Testis (tissue), 3 donors: Measurements from ENCODE around the gene CKAP2. TPM values are rescaled to one million over a fixed set of nuclear protein-coding genes. Genes with fewer than 3 reads are reported as not detected.
"Not testable (repeated sequence)": the region's sequence is repeated elsewhere in the genome, so short reads cannot be mapped to it uniquely, and the experiment has no call there.

Experiments used
- DNase-seq: peaks from one replicate; pipeline ENCODE4 v3.0.0-alpha.2; 2019
- H3K27ac ChIP-seq, 2 donors: fragments of 200-600 bp; sonication (generic); one replicate each; pipeline ENCODE4 v1.5.1; 2019
- H3K27me3 ChIP-seq: fragments of 200-600 bp; sonication (generic); one replicate; pipeline ENCODE4 v1.5.1; 2019
- H3K36me3 ChIP-seq: fragments of 200-600 bp; sonication (generic); one replicate; pipeline ENCODE4 v1.5.1; 2017; ENCODE audit warnings: low read depth; ENCODE audit errors: missing control alignments
- H3K4me1 ChIP-seq: fragments of 200-600 bp; sonication (generic); one replicate; pipeline ENCODE4 v1.5.1; 2019
- H3K4me3 ChIP-seq, 2 donors: fragments of 200-600 bp; sonication (generic); one replicate each; pipeline ENCODE4 v1.5.1; 2017 to 2019
- H3K9me3 ChIP-seq: fragments of 200-600 bp; sonication (generic); one replicate; pipeline ENCODE4 v1.5.1; 2017
- POLR2A ChIP-seq: fragments of 450-650 bp; IDR thresholded peaks from one replicate; pipeline ENCODE4 v1.6.1; 2017; ENCODE audit warnings: antibody characterized with exemption, mild to moderate bottlenecking, moderate library complexity
- WGBS, 2 donors: methylation state at CpG; one replicate each; pipeline ENCODE4 v1.1.5; 2018; 5-methylcytosine and 5-hydroxymethylcytosine counted together
- intact Hi-C: fragments of 100-400 bp; cut with DNase I; formaldehyde crosslinking; loops from one replicate; pipeline ENCODE4 v1.15.1; 2023; ENCODE audit warnings: low total_unique reads
- polyA plus RNA-seq: library from polyadenylated mRNA; stranded (reverse); fragments of 350-450 nt; fragmentation: Illumina TruSeq; extraction: RNeasy Lipid Tissue Mini Kit (QIAGEN cat#74804); gene quantifications from one replicate; pipeline ENCODE4 v1.2.3, GENCODE V29; 2014; ENCODE audit warnings: low read depth, low replicate concordance; ENCODE audit not compliant: insufficient read depth
- total RNA-seq, 2 donors: library from RNA; depleted of rRNA; stranded (reverse); fragments of >200 nt; gene quantifications; one replicate each; pipeline ENCODE4 v1.2.3, GENCODE V29; 2016
- TF ChIP-seq, protein P1 (sequence below), 3 experiments: fragments of 450-650 bp in 2 of 3; fragments of 200-600 bp in 1 of 3; sonication (generic) in 1 of 3; IDR thresholded peaks; one replicate each; pipeline ENCODE4 v1.5.1; 2016 to 2019; ENCODE audit warnings: antibody characterized with exemption in 3 of 3, mild to moderate bottlenecking in 2 of 3, moderate library complexity in 1 of 3

The CKAP2 gene
- total and polyA plus RNA-seq, 3 donors from 2014 or later, result 27.0 to 43.2 (median 33.8) TPM

DNA sequence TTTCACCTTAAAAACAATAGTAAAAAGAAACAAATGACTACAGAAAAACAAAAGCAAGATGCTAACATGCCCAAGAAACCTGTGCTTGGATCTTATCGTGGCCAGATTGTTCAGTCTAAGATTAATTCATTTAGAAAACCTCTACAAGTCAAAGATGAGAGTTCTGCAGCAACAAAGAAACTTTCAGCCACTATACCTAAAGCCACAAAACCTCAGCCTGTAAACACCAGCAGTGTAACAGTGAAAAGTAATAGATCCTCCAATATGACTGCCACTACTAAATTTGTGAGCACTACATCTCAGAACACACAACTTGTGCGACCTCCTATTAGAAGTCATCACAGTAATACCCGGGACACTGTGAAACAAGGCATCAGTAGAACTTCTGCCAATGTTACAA, 6.0 kb downstream of the CKAP2 start:
- intact Hi-C loops, result no loop called here
- WGBS, 2 donors, result 89 to 91% methylated on average over 3 of the region's 3 CpGs
- Histone ChIP-seq H3K9me3 (no peaks in the 10 kb centered on the region), H3K27me3 (no peaks in the 10 kb centered on the region), H3K4me3 (no peak overlapping the region), H3K36me3 (no peaks in the 10 kb centered on the region), H3K27ac (no peak overlapping the region), H3K4me1 (no peaks in the 10 kb centered on the region)
- DNase-seq, result no peak
- TF ChIP-seq, protein P1, sequence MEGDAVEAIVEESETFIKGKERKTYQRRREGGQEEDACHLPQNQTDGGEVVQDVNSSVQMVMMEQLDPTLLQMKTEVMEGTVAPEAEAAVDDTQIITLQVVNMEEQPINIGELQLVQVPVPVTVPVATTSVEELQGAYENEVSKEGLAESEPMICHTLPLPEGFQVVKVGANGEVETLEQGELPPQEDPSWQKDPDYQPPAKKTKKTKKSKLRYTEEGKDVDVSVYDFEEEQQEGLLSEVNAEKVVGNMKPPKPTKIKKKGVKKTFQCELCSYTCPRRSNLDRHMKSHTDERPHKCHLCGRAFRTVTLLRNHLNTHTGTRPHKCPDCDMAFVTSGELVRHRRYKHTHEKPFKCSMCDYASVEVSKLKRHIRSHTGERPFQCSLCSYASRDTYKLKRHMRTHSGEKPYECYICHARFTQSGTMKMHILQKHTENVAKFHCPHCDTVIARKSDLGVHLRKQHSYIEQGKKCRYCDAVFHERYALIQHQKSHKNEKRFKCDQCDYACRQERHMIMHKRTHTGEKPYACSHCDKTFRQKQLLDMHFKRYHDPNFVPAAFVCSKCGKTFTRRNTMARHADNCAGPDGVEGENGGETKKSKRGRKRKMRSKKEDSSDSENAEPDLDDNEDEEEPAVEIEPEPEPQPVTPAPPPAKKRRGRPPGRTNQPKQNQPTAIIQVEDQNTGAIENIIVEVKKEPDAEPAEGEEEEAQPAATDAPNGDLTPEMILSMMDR (IDR thresholded peaks at IDR 0.05), result no peak
- no peak for TF ChIP-seq POLR2A

DNA sequence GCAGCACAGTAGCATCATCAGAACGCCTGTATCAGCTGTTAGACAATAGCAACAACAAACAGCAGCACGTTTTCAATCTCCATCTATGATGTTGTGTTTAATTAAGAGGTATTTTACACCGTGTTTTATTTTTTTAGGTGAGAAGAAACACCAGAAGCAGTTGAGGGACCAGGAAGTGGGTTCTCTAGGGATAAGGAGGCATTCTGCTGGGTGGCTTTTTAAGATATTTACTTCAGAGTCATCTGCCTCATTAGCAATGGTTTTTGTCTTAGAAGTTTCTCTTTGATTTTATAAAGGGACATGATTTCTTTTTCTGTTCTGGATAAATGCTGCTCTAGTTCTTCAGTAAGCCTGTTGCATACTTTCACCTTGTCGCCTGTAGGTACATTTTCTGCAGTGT, 8.2 kb downstream of the CKAP2 start:
- Histone ChIP-seq H3K27ac (no peak overlapping the region), H3K36me3 (no peaks in the 10 kb centered on the region), H3K4me1 (no peaks in the 10 kb centered on the region), H3K9me3 (no peaks in the 10 kb centered on the region), H3K4me3 (no peak overlapping the region), H3K27me3 (no peaks in the 10 kb centered on the region)
- intact Hi-C loops, result no loop called here
- TF ChIP-seq, protein P1 (IDR thresholded peaks at IDR 0.05), result no peak
- no peak for TF ChIP-seq POLR2A
- no peak for DNase-seq
- WGBS, 2 donors, result 89 to 91% methylated on average over 4 of the region's 4 CpGs

DNA sequence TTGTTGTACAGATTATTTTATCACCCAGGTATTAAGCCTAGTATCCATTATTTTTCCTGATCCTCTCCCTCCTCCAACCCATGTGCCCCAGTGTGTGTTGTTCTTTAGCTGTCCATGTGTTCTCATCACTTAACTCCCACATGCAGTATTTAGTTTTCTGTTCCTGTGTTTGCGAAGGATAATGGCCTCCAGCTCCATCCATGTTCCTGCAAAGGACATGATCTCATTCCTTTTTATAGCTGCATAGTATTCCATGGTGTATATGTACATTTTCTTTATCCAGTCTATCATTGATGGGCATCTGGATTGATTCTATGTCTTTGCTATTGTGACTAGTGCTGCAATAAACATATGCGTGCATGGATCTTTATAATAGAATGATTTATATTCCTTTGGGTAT, 13.2 kb downstream of the CKAP2 start:
- H3K9me3 ChIP-seq, H3K27me3 ChIP-seq, H3K27ac ChIP-seq, H3K4me1 ChIP-seq, H3K4me3 ChIP-seq, H3K36me3 ChIP-seq, intact Hi-C loops, DNase-seq: not testable (repeated sequence)
- WGBS, 2 donors, result 95 to 97% methylated on average over 2 of the region's 2 CpGs

DNA sequence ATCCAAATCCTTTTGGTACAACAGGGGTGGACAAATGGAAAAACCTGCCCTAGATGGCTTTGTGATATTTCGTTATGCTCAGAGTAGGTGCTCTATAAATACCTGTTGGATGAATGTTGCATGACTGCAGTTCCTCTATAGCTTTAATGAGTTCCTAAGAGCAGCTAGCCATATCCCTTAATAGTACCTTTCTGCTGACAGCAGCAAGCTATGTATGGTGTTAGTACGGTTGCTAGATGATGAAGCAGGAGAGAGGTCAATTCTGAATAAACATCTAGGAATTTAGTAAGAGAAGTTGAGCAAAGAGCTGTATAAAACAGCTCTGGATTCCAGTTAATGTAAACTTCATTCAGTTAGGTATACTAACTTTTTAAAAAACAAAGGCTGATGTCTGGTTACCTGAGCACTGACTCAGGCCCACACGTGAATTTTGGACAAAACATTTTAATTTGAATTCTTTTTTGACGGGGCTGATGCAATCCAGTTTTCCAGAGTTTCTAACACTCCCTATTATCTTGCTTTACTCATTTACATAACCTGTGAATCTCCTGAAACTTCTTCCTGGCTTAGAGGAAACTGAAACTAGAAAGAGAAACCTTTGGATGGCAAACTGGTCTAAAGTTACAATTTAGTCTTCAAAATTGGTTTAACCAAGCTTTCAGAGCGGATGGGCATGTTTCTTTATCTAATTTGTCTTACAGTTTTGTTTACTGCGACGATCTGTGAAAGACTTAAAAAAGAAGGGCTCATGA, 25.6 kb downstream of the CKAP2 start:
- H3K36me3 ChIP-seq, H3K27ac ChIP-seq, H3K27me3 ChIP-seq, H3K4me3 ChIP-seq, H3K9me3 ChIP-seq, DNase-seq, H3K4me1 ChIP-seq, intact Hi-C loops: not testable (repeated sequence)
- WGBS, 2 donors, result 81 to 82% methylated on average over 6 of the region's 7 CpGs

DNA sequence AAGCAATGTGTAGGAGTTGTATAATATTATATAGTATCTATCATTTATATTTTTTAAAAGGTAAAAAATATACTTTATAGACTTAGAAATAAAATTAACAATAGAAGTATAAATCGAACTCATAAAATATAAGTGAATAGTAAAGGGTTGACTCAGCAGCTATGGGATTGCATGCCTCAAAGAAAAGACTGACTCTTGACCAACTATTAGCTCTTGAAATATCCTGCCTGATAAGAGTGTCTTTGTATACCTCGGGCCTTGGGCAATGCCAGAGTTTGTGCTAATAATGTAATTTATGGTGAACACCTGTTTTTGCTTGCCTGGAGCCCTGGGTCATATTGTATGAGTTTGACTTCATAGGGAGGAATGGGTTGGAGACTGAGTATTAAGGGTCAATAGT, 31.8 kb downstream of the CKAP2 start:
- H3K4me3 ChIP-seq, H3K4me1 ChIP-seq, DNase-seq, H3K27ac ChIP-seq, H3K27me3 ChIP-seq, H3K9me3 ChIP-seq, intact Hi-C loops, H3K36me3 ChIP-seq: not testable (repeated sequence)
- 55 to 60% methylated on average over 2 of the region's 2 CpGs for WGBS, 2 donors

DNA sequence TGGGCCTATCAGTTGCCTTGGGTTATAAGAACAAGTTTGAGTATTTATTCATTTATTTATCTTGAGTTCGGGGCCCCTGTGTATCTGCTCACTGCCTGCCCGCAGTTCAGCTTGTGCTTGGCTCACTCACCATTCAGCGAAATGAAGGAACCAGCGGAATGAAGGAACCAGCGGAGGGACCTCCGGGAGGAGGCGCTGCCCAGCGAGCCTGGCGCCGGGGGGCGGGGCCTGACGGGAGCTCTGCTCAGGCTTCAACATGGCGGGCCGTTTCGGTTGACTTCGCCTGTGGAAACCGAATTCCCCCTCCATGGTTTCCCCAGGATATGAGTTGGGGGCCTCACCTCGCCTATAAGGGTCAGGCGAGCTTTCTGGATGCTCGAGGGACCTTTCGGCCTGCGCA, 33.5 kb downstream of the CKAP2 start:
- H3K4me1 ChIP-seq, intact Hi-C loops, H3K27me3 ChIP-seq, H3K9me3 ChIP-seq, H3K4me3 ChIP-seq, H3K36me3 ChIP-seq, H3K27ac ChIP-seq, DNase-seq: not testable (repeated sequence)
- WGBS, 2 donors, result no CpG with 5 or more reads among the region's 22 CpGs

DNA sequence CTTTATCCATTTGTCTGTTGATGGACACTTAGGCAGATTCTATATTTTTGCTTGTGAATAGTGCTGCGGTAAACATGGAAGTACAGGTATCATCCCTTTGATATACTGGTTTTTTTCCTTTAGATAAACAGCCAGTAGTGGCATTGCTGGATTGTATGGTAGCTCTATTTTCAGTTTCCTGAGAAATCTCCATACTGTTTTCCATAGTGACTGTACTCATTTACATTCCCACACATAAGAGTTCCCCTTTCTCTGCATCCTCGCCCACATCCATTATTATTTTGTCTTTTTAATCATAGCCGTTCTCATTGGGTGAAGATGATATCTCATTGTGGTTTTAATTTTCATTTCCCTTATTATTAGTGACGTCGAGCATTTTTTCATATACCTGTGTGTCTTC, 35.7 kb downstream of the CKAP2 start:
- 95 to 97% methylated on average over 2 to 5 of the region's 5 CpGs for WGBS, 2 donors
- H3K4me1 ChIP-seq, H3K27ac ChIP-seq, H3K4me3 ChIP-seq, H3K27me3 ChIP-seq, DNase-seq, intact Hi-C loops, H3K36me3 ChIP-seq, H3K9me3 ChIP-seq: not testable (repeated sequence)

DNA sequence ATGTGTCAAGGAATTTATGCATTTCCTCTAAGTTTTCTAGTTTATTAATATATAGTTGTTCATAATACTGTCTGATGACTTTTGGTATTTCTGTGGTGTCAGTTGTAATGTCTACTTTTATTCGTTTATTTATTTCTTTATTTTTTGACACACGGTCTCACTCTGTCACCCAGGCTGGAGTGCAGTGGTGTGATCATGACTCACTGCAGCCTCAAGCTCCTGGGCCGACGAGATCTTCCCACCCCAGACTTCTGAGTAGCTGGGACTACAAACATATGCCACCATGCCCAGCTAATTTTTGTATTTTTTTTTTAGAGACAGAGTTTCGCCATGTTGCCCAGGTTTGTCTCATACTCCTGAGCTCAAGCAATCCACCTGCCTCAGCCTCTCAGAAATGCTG, 39.0 kb downstream of the CKAP2 start:
- intact Hi-C loops, DNase-seq, H3K4me3 ChIP-seq, H3K27ac ChIP-seq, H3K36me3 ChIP-seq, H3K4me1 ChIP-seq, H3K9me3 ChIP-seq, H3K27me3 ChIP-seq: not testable (repeated sequence)
- 82 to 96% methylated on average over 5 of the region's 5 CpGs for WGBS, 2 donors

DNA sequence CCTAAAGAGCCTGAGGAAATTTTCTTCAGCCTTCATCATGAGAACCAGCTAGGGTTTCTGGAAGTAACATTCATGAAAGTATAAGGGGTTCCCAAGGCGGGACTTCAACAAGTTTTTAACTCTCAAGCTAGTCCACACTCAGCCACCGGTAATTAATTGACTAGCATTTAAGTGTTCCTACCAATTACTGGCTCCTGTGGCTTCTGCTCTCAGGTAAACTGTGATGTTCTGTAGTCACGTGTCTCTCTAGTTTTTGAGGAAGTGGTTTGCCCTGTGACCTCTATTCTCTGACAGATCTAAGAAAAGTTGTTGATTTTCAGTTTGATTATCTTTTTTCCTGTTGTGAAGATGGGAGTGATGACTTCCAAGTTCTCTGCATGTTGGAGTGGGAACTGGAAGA, 42.7 kb downstream of the CKAP2 start:
- DNase-seq, H3K36me3 ChIP-seq, H3K4me1 ChIP-seq, H3K27ac ChIP-seq, H3K27me3 ChIP-seq, intact Hi-C loops, H3K9me3 ChIP-seq, H3K4me3 ChIP-seq: not testable (repeated sequence)
- 71 to 100% methylated on average over 1 to 3 of the region's 3 CpGs for WGBS, 2 donors

DNA sequence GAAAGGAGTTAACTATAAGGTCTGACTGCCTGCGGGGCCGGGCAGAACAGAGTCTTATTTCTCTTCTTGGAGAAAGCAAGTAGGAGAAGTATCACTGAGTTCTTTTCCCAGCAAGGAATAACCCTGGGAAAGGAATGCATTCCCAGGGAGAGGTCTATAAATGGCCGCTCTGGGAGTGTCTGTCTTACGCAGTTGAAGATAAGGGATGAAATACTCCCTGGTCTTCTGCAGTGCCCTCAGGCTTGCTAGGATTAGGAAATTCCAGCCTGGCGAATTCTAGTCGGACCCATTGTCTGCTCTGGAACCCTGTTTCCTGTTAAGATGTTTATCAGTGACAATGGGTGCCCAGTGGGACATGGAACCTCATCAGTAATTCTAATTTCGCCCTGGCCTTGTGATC, 47.0 kb downstream of the CKAP2 start:
- H3K36me3 ChIP-seq, DNase-seq, H3K27ac ChIP-seq, intact Hi-C loops, H3K4me3 ChIP-seq, H3K9me3 ChIP-seq, H3K4me1 ChIP-seq, H3K27me3 ChIP-seq: not testable (repeated sequence)
- WGBS, 2 donors, result 84 to 92% methylated on average over 7 of the region's 7 CpGs

DNA sequence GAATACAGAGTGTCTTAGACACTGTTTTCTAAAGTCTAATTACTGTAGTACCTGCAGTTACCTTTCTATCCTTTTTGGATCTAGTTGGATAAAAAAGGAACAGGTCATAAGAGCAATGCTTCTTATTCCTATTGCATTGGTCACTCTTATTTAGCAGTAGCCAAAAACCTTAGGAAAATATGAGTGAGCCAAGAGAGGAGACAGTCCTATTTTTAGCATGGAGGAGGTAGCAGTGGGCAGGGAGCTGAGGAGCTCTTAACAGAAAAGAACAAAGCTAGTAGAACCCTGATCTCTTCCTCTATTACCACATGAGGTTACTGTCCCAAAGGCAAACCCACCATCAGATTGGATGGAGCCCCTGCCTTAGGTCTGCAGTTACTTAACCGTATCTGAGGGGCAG, 50.6 kb downstream of the CKAP2 start:
- H3K4me1 ChIP-seq, H3K4me3 ChIP-seq, H3K27ac ChIP-seq, DNase-seq, H3K9me3 ChIP-seq, H3K36me3 ChIP-seq, H3K27me3 ChIP-seq, intact Hi-C loops: not testable (repeated sequence)
- no CpG with 5 or more reads among the region's 1 CpG for WGBS, 2 donors
